LHCN-M2 (cell line): Measurements from ENCODE around the gene LPP. TPM values are rescaled to one million over a fixed set of nuclear protein-coding genes. Genes with fewer than 3 reads are reported as not detected.
A peak's percentile ranks its signal among the peaks of the same experiment; 100 is the strongest.

Experiments
- DNase-seq: peaks from one replicate; pipeline ENCODE4 v3.0.0-alpha.2; 2012; ENCODE audit warnings: low read depth
- total RNA-seq: library from RNA; depleted of rRNA; stranded (reverse); fragments of >200 nt; gene quantifications from 2 replicates; pipeline ENCODE4 v1.2.3, GENCODE V29; 2014

The LPP gene
- total RNA-seq, 1 experiment from 2014 or later: 39.7 TPM

- DNase-seq: no peak
Observed at GRCh38 chr3:188742755-188743550, 589.0 kb downstream of the LPP start.

- no peak for DNase-seq
Observed at GRCh38 chr3:188744166-188744565, 590.2 kb downstream of the LPP start.

GRCh38 chr3:188745031-188745430 lies 591.1 kb downstream of the LPP start:
- no peak for DNase-seq

GRCh38 chr3:188746291-188746783 lies 592.4 kb downstream of the LPP start:
- DNase-seq: no peak

- no peak for DNase-seq
Observed at GRCh38 chr3:188747489-188747888, 593.5 kb downstream of the LPP start.

- DNase-seq: no peak
Observed at GRCh38 chr3:188749010-188749617, 595.2 kb downstream of the LPP start.

GRCh38 chr3:188749830-188750229 lies 595.9 kb downstream of the LPP start:
- no peak for DNase-seq

GRCh38 chr3:188750617-188751016 lies 596.7 kb downstream of the LPP start:
- DNase-seq: peak; percentile 17

- DNase-seq: no peak
Observed at GRCh38 chr3:188752850-188753249, 598.9 kb downstream of the LPP start.

GRCh38 chr3:188754267-188754666 lies 600.3 kb downstream of the LPP start:
- no peak for DNase-seq

- no peak for DNase-seq
Observed at GRCh38 chr3:188756241-188756640, 602.3 kb downstream of the LPP start.

- no peak for DNase-seq
Observed at GRCh38 chr3:188759336-188760005, 605.5 kb downstream of the LPP start.

- no peak for DNase-seq
Observed at GRCh38 chr3:188760408-188760807, 606.5 kb downstream of the LPP start.

GRCh38 chr3:188761439-188761838 lies 607.5 kb downstream of the LPP start:
- DNase-seq: no peak

- no peak for DNase-seq
Observed at GRCh38 chr3:188761964-188762363, 608.0 kb downstream of the LPP start.

GRCh38 chr3:188764609-188765008 lies 610.7 kb downstream of the LPP start:
- no peak for DNase-seq

GRCh38 chr3:188769831-188770230 lies 615.9 kb downstream of the LPP start:
- DNase-seq: no peak

- DNase-seq: peak; percentile 76
Observed at GRCh38 chr3:188772886-188773285, 618.9 kb downstream of the LPP start.

- no peak for DNase-seq
Observed at GRCh38 chr3:188775412-188775811, 621.5 kb downstream of the LPP start.

- peak; percentile 66 for DNase-seq
Observed at GRCh38 chr3:188776447-188776846, 622.5 kb downstream of the LPP start.

GRCh38 chr3:188778091-188778852 lies 624.3 kb downstream of the LPP start:
- no peak for DNase-seq
